Thymus (tissue), 11 donors: Measurements from ENCODE around the gene METTL8. TPM values are rescaled to one million over a fixed set of nuclear protein-coding genes. Genes with fewer than 3 reads are reported as not detected.
"Not testable (repeated sequence)": the region's sequence is repeated elsewhere in the genome, so short reads cannot be mapped to it uniquely, and the experiment has no call there.

Experiments used
- DNase-seq, 9 donors: peaks; one replicate each; pipeline ENCODE4 v3.0.0-alpha.2; 2013; ENCODE audit warnings: low spot score in 9 of 9, low read depth in 6 of 9, missing footprints in 1 of 9
- H3K27ac ChIP-seq, 2 donors: one replicate each; pipeline ENCODE4 v1.5.1; 2013; ENCODE audit warnings: control low read depth in 1 of 2, low read depth in 1 of 2, low read length in 1 of 2, mild to moderate bottlenecking in 1 of 2, moderate library complexity in 1 of 2
- H3K27me3 ChIP-seq, 2 donors: one replicate each; pipeline ENCODE4 v1.5.1; 2013; ENCODE audit warnings: low read length in 1 of 2; ENCODE audit not compliant: control insufficient read depth in 2 of 2, insufficient read depth in 1 of 2
- H3K36me3 ChIP-seq, 2 donors: one replicate each; pipeline ENCODE4 v1.5.1; 2013; ENCODE audit warnings: low read length in 1 of 2, mild to moderate bottlenecking in 1 of 2, moderate library complexity in 1 of 2; ENCODE audit not compliant: control insufficient read depth in 2 of 2, insufficient read depth in 2 of 2
- H3K4me1 ChIP-seq, 2 donors: one replicate each; pipeline ENCODE4 v1.5.1; 2013; ENCODE audit warnings: low read length in 2 of 2; ENCODE audit not compliant: control insufficient read depth in 2 of 2, insufficient read depth in 2 of 2
- H3K4me3 ChIP-seq, 2 donors: one replicate each; pipeline ENCODE4 v1.5.1; 2013; ENCODE audit warnings: low read length in 2 of 2, control low read depth in 1 of 2, mild to moderate bottlenecking in 1 of 2
- H3K9me3 ChIP-seq, 2 donors: one replicate each; pipeline ENCODE4 v1.5.1; 2013; ENCODE audit warnings: low read length in 1 of 2, mild to moderate bottlenecking in 1 of 2; ENCODE audit not compliant: control insufficient read depth in 2 of 2, insufficient read depth in 1 of 2
- WGBS: extraction: QIAGEN DNeasy Blood & Tissue Kit; methylation state at CpG from one replicate; pipeline ENCODE4 v1.1.7; 2013; 5-methylcytosine and 5-hydroxymethylcytosine counted together
- polyA plus RNA-seq: library from polyadenylated mRNA; stranded (reverse); fragments of 200-250 nt; gene quantifications from one replicate; pipeline ENCODE4 v1.2.3, GENCODE V29; 2013
- total RNA-seq: library from RNA; stranded (reverse); fragments of 120-200 nt; gene quantifications from one replicate; pipeline ENCODE4 v1.2.4, GENCODE V29; 2013
- donor health status: healthy.

Gene METTL8
- total and polyA plus RNA-seq, 2 donors, result 12.1 to 12.3 TPM

GRCh38 chr2:171367692-171368091, 66.1 kb downstream of the METTL8 start:
- H3K27ac ChIP-seq, result no peak overlapping the region
- peaks cover 0 to 5% of the 10 kb centered on the region in 2 donors for H3K9me3 ChIP-seq
- 99% methylated on average over 2 of the region's 2 CpGs for WGBS

GRCh38 chr2:171365778-171366177, 68.0 kb downstream of the METTL8 start:
- no peaks in the 10 kb centered on the region for H3K27me3 ChIP-seq
- H3K4me3 ChIP-seq, result no peak overlapping the region
- H3K27ac ChIP-seq, result no peak overlapping the region
- H3K36me3 ChIP-seq, result no peaks in the 10 kb centered on the region
- WGBS, result 98% methylated on average over 1 of the region's 1 CpG
- peaks cover 0 to 5% of the 10 kb centered on the region in 2 donors for H3K9me3 ChIP-seq
- DNase-seq, result no peak
- no peaks in the 10 kb centered on the region for H3K4me1 ChIP-seq

More at GRCh38 chr2:171367692-171368091, 66.1 kb downstream of the METTL8 start:
- no peak for DNase-seq
- Histone ChIP-seq H3K4me1 (no peaks in the 10 kb centered on the region), H3K4me3 (no peak overlapping the region), H3K36me3 (no peaks in the 10 kb centered on the region), H3K27me3 (no peaks in the 10 kb centered on the region)

DNA sequence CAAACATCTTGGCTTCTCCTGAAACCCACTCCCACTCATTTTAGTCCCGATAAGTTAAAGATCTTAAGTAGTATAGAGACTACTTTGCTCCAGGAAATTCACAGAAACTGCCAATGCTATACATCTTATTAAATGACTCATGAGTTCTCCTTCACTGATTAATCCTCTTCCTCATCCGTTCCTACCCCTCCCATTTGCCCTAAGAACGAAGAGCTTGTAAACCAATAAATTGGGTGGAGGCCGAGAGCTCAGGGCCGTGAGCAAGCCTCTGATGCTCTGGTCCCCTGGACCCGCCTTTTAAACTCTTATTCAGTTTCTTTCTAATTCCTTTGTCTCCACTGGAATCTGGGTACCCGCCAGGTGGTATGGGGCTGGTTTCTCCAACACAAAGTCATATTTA, 68.6 kb downstream of the METTL8 start:
- Histone ChIP-seq H3K36me3 (no peaks in the 10 kb centered on the region), H3K9me3 (peaks cover 0 to 5% of the 10 kb centered on the region in 2 donors), H3K4me1 (no peaks in the 10 kb centered on the region), H3K27ac (no peak overlapping the region), H3K27me3 (no peaks in the 10 kb centered on the region), H3K4me3 (no peak overlapping the region)
- WGBS, result over 99% methylated on average over 7 of the region's 7 CpGs
- no peak for DNase-seq

GRCh38 chr2:171362396-171362795, 71.4 kb downstream of the METTL8 start:
- DNase-seq, result no peak
- H3K4me1 ChIP-seq, result no peaks in the 10 kb centered on the region
- peaks cover 0 to 9% of the 10 kb centered on the region in 2 donors for H3K9me3 ChIP-seq
- no peaks in the 10 kb centered on the region for H3K36me3 ChIP-seq
- H3K27me3 ChIP-seq, result no peaks in the 10 kb centered on the region
- no peak overlapping the region for H3K27ac ChIP-seq
- 98% methylated on average over 2 of the region's 2 CpGs for WGBS
- H3K4me3 ChIP-seq, result no peak overlapping the region

DNA sequence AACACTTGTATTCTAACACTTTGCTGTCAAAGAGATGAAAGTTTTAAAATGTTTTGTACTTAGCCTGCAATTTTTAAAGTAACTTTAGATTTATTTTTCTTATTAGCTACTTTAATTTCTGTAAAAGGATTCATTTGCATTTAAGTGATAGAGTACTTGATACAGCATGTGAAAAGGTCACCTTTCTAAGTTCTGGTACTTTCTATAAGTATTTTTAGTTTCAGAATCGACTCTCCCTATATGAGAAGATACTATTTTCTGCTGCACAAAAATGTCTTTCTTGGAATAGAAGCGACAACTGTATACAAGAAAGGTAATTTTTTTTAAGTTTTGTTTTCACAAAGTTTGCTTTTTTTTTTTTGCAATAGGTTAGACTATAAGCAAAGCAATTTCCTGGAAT, 72.9 kb downstream of the METTL8 start:
- peaks cover 0 to 17% of the 10 kb centered on the region in 2 donors for H3K9me3 ChIP-seq
- H3K36me3 ChIP-seq, result no peaks in the 10 kb centered on the region
- H3K27ac ChIP-seq, result no peak overlapping the region
- H3K27me3 ChIP-seq, result no peaks in the 10 kb centered on the region
- no peak for DNase-seq
- no peaks in the 10 kb centered on the region for H3K4me1 ChIP-seq
- WGBS, result 95% methylated on average over 2 of the region's 2 CpGs
- no peak overlapping the region for H3K4me3 ChIP-seq

- not testable (repeated sequence) for H3K4me3 ChIP-seq, H3K36me3 ChIP-seq
- 98% methylated on average over 3 of the region's 3 CpGs for WGBS
Measured at GRCh38 chr2:171353746-171354145, 80.0 kb downstream of the METTL8 start.

DNA sequence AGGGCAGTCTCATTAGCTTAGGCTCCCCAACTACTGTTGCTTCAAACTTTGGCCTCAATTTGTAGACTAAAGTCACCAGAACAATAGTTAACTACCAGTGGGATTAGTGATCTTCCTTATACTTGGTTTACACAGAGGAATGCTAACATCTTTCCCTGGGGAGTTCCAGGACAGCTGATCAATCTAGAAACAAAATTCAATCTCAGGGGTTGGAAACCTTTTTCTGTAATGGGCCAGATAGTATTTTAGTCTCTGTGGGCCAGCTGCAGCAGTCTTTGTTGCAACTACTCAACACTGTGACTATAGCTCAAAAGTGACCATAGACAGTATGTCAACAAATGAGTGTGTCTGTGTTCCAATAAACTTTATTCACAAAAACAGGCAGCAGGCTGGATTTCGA, 85.7 kb downstream of the METTL8 start:
- Histone ChIP-seq H3K36me3 (no peaks in the 10 kb centered on the region), H3K9me3 (no peaks in the 10 kb centered on the region), H3K27ac (no peak overlapping the region), H3K4me1 (peaks cover 4 to 5% of the 10 kb centered on the region in 2 donors), H3K27me3 (no peaks in the 10 kb centered on the region), H3K4me3 (no peak overlapping the region)
- no peak for DNase-seq
- WGBS, result 98% methylated on average over 1 of the region's 1 CpG

More at GRCh38 chr2:171353746-171354145, 80.0 kb downstream of the METTL8 start:
- not testable (repeated sequence) for H3K27me3 ChIP-seq, H3K27ac ChIP-seq, DNase-seq, H3K4me1 ChIP-seq
- H3K9me3 ChIP-seq, result peaks cover 0 to 22% of the 10 kb centered on the region in 2 donors

DNA sequence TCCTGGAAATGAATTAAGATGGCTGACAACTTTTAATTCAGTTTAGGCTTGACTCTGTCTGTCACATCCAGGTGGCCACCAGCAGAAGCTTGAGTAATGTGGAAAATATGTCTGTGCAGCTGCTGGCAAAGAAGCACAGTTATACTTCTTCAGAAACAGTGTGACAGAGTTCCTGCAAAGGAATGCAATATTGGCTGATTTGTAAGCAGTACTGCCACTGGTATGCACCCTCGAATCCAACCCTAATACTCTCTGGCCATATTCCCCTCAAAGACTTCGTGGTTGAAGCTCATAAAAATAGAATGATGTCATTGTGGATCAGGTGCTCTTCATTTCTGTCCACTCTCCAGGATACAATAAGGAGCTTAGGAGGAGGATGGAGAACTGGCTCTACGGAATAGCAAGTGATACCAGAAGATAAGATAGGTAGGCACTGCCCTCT, 86.2 kb downstream of the METTL8 start:
- Histone ChIP-seq H3K4me3 (no peak overlapping the region), H3K4me1 (peaks cover 4 to 5% of the 10 kb centered on the region in 2 donors), H3K9me3 (no peaks in the 10 kb centered on the region), H3K27me3 (no peaks in the 10 kb centered on the region), H3K36me3 (no peaks in the 10 kb centered on the region), H3K27ac (no peak overlapping the region)
- DNase-seq, result peak in 1 of 9 donors; percentile 20
- 69% methylated on average over 3 of the region's 3 CpGs for whole genome bisulfite sequencing

DNA sequence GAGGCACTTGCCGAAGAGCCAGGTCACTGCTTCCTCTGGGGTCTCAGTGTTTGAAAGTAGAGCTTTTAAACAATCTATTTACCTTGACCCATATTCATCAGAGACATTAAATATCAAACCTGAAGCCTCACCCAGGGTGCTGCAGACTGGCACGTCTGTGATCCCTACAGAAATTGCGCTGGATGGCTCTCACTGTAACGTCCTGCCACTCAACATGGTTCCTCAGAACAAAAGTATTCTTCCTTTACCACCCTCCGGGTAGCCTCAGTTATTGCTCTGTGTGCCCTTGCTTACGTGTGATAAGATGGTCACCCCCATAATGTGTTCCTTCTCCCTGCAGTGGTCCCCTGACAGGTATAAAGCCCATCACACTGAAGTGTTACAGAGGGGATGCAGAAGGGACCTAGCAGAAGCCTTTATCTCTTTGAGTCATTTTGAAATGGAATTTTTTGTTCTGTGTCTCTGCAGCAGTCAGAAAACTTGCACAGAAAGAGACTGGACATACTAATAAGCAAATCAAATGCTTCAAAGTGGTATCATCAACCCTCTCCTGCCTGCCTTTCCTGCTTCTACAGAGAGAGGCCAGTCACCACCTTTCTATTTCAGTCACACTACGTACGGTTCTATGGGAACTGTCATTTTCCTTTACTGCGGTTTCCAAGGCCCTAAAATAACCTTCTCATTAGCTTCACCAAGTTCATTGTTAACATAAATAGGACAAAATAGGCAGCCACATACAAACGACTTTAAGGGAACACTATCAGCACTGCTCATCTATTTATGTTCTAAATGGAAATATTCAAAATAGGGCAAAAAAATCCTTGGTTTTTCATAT, 86.8 kb downstream of the METTL8 start:
- Histone ChIP-seq H3K4me3 (no peak overlapping the region), H3K27ac (peak overlapping the region in 1 of 2 donors; percentile 7), H3K36me3 (no peaks in the 10 kb centered on the region), H3K9me3 (no peaks in the 10 kb centered on the region), H3K4me1 (peaks cover 4 to 5% of the 10 kb centered on the region in 2 donors), H3K27me3 (no peaks in the 10 kb centered on the region)
- DNase-seq, result no peak
- WGBS, result 61% methylated on average over 10 of the region's 10 CpGs
